ENCODE measurements around the gene HAPSTR1.

- TF ChIP-seq CTCF (optimal IDR thresholded peaks at IDR 0.05 in 1 of 3, IDR thresholded peaks at IDR 0.05 in 1 of 3, conservative IDR thresholded peaks at IDR 0.05 in 1 of 3; ENCODE audit: extremely low read depth in 1 of 3, insufficient read depth in 2 of 3, low read length in 3 of 3) (no peak), EZH2 (IDR thresholded peaks at IDR 0.05; ENCODE audit: low read length) (no peak)
Measured at GRCh38 chr16:9116141-9116540, 24.7 kb downstream of the HAPSTR1 start.
